GF-D8 (cell line): ENCODE results near the gene DDX46.
"Not testable (repeated sequence)": the region's sequence is repeated elsewhere in the genome, so short reads cannot be mapped to it uniquely, and the experiment has no call there.

Experiments
- DNase-seq: peaks from one replicate; lab custom pipeline; 2025; lab: John Stamatoyannopoulos, UW

Gene DDX46

GRCh38 chr5:134758504-134759341, at the start of gene DDX46:
DDX46 (plus strand) TSS chr5:134758779; CDS start chr5:134758939, 160 bp downstream.
- DNase-seq, result peak; percentile 50

- DNase-seq, result no peak
Observed at GRCh38 chr5:134714120-134714519, 44.5 kb upstream of the DDX46 start.

- DNase-seq, result no peak
Observed at GRCh38 chr5:134714541-134714940, 44.0 kb upstream of the DDX46 start.

GRCh38 chr5:134715466-134715865, 43.1 kb upstream of the DDX46 start:
- not testable (repeated sequence) for DNase-seq

- no peak for DNase-seq
Observed at GRCh38 chr5:134724872-134725271, 33.7 kb upstream of the DDX46 start.

GRCh38 chr5:134732819-134733218, 25.8 kb upstream of the DDX46 start:
- DNase-seq, result no peak

- DNase-seq, result no peak
Observed at GRCh38 chr5:134735243-134735642, 23.3 kb upstream of the DDX46 start.

- no peak for DNase-seq
Observed at GRCh38 chr5:134736173-134736812, 22.3 kb upstream of the DDX46 start.

GRCh38 chr5:134738133-134738962, 20.2 kb upstream of the DDX46 start, which contains the start of gene CAMLG:
CAMLG (plus strand) TSS chr5:134738548; CDS start chr5:134738621, 73 bp downstream.
- peak; percentile 73 for DNase-seq

- peak; percentile 18 for DNase-seq
Observed at GRCh38 chr5:134738963-134739661, 19.5 kb upstream of the DDX46 start.

GRCh38 chr5:134741052-134741451, 17.5 kb upstream of the DDX46 start:
- DNase-seq, result no peak

- DNase-seq, result no peak
Observed at GRCh38 chr5:134742134-134742533, 16.4 kb upstream of the DDX46 start.

GRCh38 chr5:134749415-134749814, 9.2 kb upstream of the DDX46 start:
- DNase-seq, result no peak

GRCh38 chr5:134758176-134758503, 439 bp upstream of the DDX46 start:
- no peak for DNase-seq

GRCh38 chr5:134767528-134768291, 9.1 kb downstream of the DDX46 start:
- not testable (repeated sequence) for DNase-seq

GRCh38 chr5:134769206-134769605, 10.6 kb downstream of the DDX46 start:
- no peak for DNase-seq

- DNase-seq, result no peak
Observed at GRCh38 chr5:134772461-134773125, 14.0 kb downstream of the DDX46 start.

- DNase-seq, result no peak
Observed at GRCh38 chr5:134777366-134777765, 18.8 kb downstream of the DDX46 start.

GRCh38 chr5:134784241-134784920, 25.8 kb downstream of the DDX46 start:
- DNase-seq, result no peak
